Liver (tissue), 9 donors: ENCODE results near the gene CADM2. TPM values are rescaled to one million over a fixed set of nuclear protein-coding genes. Genes with fewer than 3 reads are reported as not detected.

Source experiments
- DNase-seq: peaks from one replicate; pipeline ENCODE4 v3.0.0-alpha.2; 2017; ENCODE audit warnings: low spot score
- H3K27ac ChIP-seq, 2 donors: one replicate each; pipeline ENCODE4 v1.7.0; 2013; ENCODE audit warnings: inconsistent platforms in 2 of 2, low read length in 2 of 2, control low read depth in 1 of 2, low read depth in 1 of 2, mild to moderate bottlenecking in 1 of 2
- H3K27me3 ChIP-seq, 4 donors: one replicate each; pipeline versions ENCODE4 v1.6.1 to v1.7.0; 2013; ENCODE audit warnings: low read length in 3 of 4, inconsistent platforms in 1 of 4, mild to moderate bottlenecking in 1 of 4, moderate library complexity in 1 of 4; ENCODE audit not compliant: control insufficient read depth in 4 of 4, insufficient read depth in 4 of 4
- H3K36me3 ChIP-seq, 4 donors: one replicate each; pipeline versions ENCODE4 v1.6.1 to v1.7.0; 2013; ENCODE audit warnings: low read length in 3 of 4, mild to moderate bottlenecking in 3 of 4, low read depth in 1 of 4, moderate library complexity in 1 of 4; ENCODE audit not compliant: control insufficient read depth in 4 of 4, insufficient read depth in 3 of 4
- H3K4me1 ChIP-seq, 4 donors: one replicate each; pipeline versions ENCODE4 v1.6.1 to v1.7.0; 2013; ENCODE audit warnings: low read length in 3 of 4, mild to moderate bottlenecking in 3 of 4, moderate library complexity in 1 of 4; ENCODE audit not compliant: control insufficient read depth in 4 of 4, insufficient read depth in 4 of 4
- H3K4me3 ChIP-seq, 3 donors: one replicate each; pipeline versions ENCODE4 v1.6.1 to v1.7.0; 2013; ENCODE audit warnings: low read length in 3 of 3, control low read depth in 1 of 3, low read depth in 1 of 3, mild to moderate bottlenecking in 1 of 3
- H3K9ac ChIP-seq, 2 donors: one replicate each; pipeline ENCODE4 v1.7.0; 2013; ENCODE audit warnings: low read length in 2 of 2, mild to moderate bottlenecking in 2 of 2, moderate library complexity in 2 of 2, control low read depth in 1 of 2, low read depth in 1 of 2
- H3K9me3 ChIP-seq, 4 donors: one replicate each; pipeline versions ENCODE4 v1.6.1 to v1.7.0; 2013; ENCODE audit warnings: low read length in 3 of 4; ENCODE audit not compliant: control insufficient read depth in 4 of 4
- EGR1 ChIP-seq, 2 donors: IDR thresholded peaks; 2 replicates each; pipeline ENCODE4 v1.6.1; 2016 to 2018; ENCODE audit warnings: antibody characterized with exemption in 2 of 2, low read depth in 2 of 2
- FOXA1 ChIP-seq: IDR thresholded peaks from 2 replicates; pipeline ENCODE4 v1.6.1; 2016; ENCODE audit warnings: antibody characterized with exemption
- FOXA2 ChIP-seq: IDR thresholded peaks from 2 replicates; pipeline ENCODE4 v1.6.1; 2016; ENCODE audit warnings: antibody characterized with exemption
- GABPA ChIP-seq, 2 donors: IDR thresholded peaks in 1 of 2; conservative IDR thresholded peaks in 1 of 2; 2 replicates each; pipeline ENCODE4 v1.6.1; 2016; ENCODE audit warnings: antibody characterized with exemption in 2 of 2, mild to moderate bottlenecking in 1 of 2, moderate library complexity in 1 of 2
- HNF4A ChIP-seq, 2 donors: conservative IDR thresholded peaks; 2 replicates each; pipeline ENCODE4 v1.6.1; 2016; ENCODE audit warnings: antibody characterized with exemption in 2 of 2, mild to moderate bottlenecking in 2 of 2
- HNF4G ChIP-seq: IDR thresholded peaks from 2 replicates; pipeline ENCODE4 v1.6.1; 2016; ENCODE audit warnings: antibody characterized with exemption
- JUND ChIP-seq, 2 donors: IDR thresholded peaks; 2 replicates each; pipeline ENCODE4 v1.6.1; 2016; ENCODE audit warnings: antibody characterized with exemption in 2 of 2
- MAX ChIP-seq: IDR thresholded peaks from 2 replicates; pipeline ENCODE4 v1.6.1; 2016; ENCODE audit warnings: antibody characterized with exemption
- NR2F2 ChIP-seq: IDR thresholded peaks from 2 replicates; pipeline ENCODE4 v1.6.1; 2016; ENCODE audit warnings: antibody characterized with exemption
- RAD21 ChIP-seq, 2 donors: IDR thresholded peaks; 2 replicates each; pipeline ENCODE4 v1.6.1; 2016; ENCODE audit warnings: antibody characterized with exemption in 2 of 2, mild to moderate bottlenecking in 2 of 2
- REST ChIP-seq: IDR thresholded peaks from 2 replicates; pipeline ENCODE4 v1.6.1; 2016; ENCODE audit warnings: antibody characterized with exemption, mild to moderate bottlenecking
- RXRA ChIP-seq, 2 donors: IDR thresholded peaks; 2 replicates each; pipeline ENCODE4 v1.6.1; 2017 to 2018; ENCODE audit warnings: antibody characterized with exemption in 2 of 2, mild to moderate bottlenecking in 1 of 2
- SP1 ChIP-seq: IDR thresholded peaks from 2 replicates; pipeline ENCODE4 v1.6.1; 2018; ENCODE audit warnings: antibody characterized with exemption, mild to moderate bottlenecking
- TAF1 ChIP-seq: conservative IDR thresholded peaks from 2 replicates; pipeline ENCODE4 v1.6.1; 2016; ENCODE audit warnings: antibody characterized with exemption, mild to moderate bottlenecking
- YY1 ChIP-seq: IDR thresholded peaks from 2 replicates; pipeline ENCODE4 v1.6.1; 2016; ENCODE audit warnings: antibody characterized with exemption, mild to moderate bottlenecking
- WGBS: extraction: QIAGEN DNeasy Blood & Tissue Kit; methylation state at CpG from one replicate; pipeline ENCODE4 v1.1.7; 2013; 5-methylcytosine and 5-hydroxymethylcytosine counted together
- polyA plus RNA-seq, 2 donors: library from polyadenylated mRNA; stranded (reverse) in 1 of 2; unstranded in 1 of 2; fragments of 200-250 nt in 1 of 2; fragments of >200 nt in 1 of 2; fragmentation: Nextera tagmentation in 1 of 2; extraction: Ambion mirVana in 1 of 2; gene quantifications; one replicate each; pipeline versions ENCODE4 v1.2.1 to v1.2.3, GENCODE V29; 2013 to 2015
- total RNA-seq, 2 donors: library from RNA; depleted of rRNA; stranded (reverse); fragments of >200 nt; gene quantifications; one replicate each; pipeline ENCODE4 v1.2.3, GENCODE V29; 2014
- TF ChIP-seq, protein P1 (sequence below): fragments of 150-350 bp; IDR thresholded peaks from 2 replicates; pipeline ENCODE4 v1.5.1; 2017; ENCODE audit warnings: improper control_type of control experiment, low read depth, low read length; ENCODE audit not compliant: missing input control
- TF ChIP-seq, protein P2 (sequence below): IDR thresholded peaks from 2 replicates; pipeline ENCODE4 v1.6.1; 2016; ENCODE audit warnings: antibody characterized with exemption
- TF ChIP-seq, protein P3 (sequence below): IDR thresholded peaks from 2 replicates; pipeline ENCODE4 v1.6.1; 2016; ENCODE audit warnings: antibody characterized with exemption
- donor health status: healthy.
- donor health status: healthy.
- donor health status: healthy.
- donor health status: healthy.
- donor health status: healthy.

Gene CADM2
- total and polyA plus RNA-seq, 4 donors = 0.35 to 0.92 (median 0.51) TPM

DNA sequence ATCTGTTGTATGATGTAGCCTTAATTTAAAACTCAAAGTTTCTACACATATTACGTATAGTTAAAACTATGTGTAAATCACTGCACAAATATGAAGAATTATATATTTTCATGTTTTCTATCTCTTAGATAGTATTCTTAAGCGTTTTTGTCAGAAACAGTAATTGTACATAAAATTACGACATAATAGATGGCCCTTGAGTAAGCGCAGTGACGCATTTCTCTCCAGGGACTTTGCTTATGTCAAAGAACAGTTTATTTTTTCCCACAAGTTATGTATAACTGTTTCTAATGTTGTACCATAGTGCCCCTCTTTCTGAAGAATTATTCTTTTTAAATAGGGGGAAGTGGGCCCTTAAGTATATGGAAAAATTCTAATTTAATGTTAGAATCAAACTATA, 1098.2 kb downstream of the CADM2 start:
- Histone ChIP-seq H3K27ac (no peak overlapping the region), H3K4me1 (no peaks in the 10 kb centered on the region), H3K9ac (no peak overlapping the region), H3K36me3 (no peaks in the 10 kb centered on the region), H3K27me3 (no peaks in the 10 kb centered on the region), H3K9me3 (no peaks in the 10 kb centered on the region), H3K4me3 (no peak overlapping the region)
- 78% methylated on average over 5 of the region's 5 CpGs for WGBS
- TF ChIP-seq GABPA (IDR thresholded peaks at IDR 0.05 in 1 of 2, conservative IDR thresholded peaks at IDR 0.05 in 1 of 2) (no peak), HNF4A (conservative IDR thresholded peaks at IDR 0.05) (no peak), HNF4G (no peak), YY1 (no peak), FOXA1 (no peak)
- TF ChIP-seq, protein P1, sequence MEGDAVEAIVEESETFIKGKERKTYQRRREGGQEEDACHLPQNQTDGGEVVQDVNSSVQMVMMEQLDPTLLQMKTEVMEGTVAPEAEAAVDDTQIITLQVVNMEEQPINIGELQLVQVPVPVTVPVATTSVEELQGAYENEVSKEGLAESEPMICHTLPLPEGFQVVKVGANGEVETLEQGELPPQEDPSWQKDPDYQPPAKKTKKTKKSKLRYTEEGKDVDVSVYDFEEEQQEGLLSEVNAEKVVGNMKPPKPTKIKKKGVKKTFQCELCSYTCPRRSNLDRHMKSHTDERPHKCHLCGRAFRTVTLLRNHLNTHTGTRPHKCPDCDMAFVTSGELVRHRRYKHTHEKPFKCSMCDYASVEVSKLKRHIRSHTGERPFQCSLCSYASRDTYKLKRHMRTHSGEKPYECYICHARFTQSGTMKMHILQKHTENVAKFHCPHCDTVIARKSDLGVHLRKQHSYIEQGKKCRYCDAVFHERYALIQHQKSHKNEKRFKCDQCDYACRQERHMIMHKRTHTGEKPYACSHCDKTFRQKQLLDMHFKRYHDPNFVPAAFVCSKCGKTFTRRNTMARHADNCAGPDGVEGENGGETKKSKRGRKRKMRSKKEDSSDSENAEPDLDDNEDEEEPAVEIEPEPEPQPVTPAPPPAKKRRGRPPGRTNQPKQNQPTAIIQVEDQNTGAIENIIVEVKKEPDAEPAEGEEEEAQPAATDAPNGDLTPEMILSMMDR = no peak
- DNase-seq = no peak

DNA sequence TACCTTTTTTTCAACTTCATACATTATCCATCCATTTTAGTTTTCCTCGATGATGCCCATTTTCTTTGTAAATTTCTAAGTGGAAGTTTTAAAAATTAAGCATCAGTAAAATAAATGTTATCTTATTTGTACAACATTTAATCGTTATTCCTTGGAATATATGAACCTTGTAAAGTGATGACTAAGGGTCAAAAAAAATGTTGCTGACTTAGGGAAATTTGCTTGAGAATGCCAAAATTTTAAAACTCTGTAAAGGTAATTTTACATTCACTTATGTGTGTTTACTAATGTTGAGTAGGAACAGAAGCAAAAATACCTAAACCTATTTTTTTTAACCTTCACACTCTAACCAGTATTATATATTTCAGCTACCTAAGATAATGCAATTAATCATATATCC, 1115.0 kb downstream of the CADM2 start:
- H3K9me3 ChIP-seq = no peaks in the 10 kb centered on the region
- H3K4me1 ChIP-seq = no peaks in the 10 kb centered on the region
- no peak for DNase-seq
- WGBS = 79% methylated on average over 2 of the region's 2 CpGs
- H3K36me3 ChIP-seq = no peaks in the 10 kb centered on the region
- no peak overlapping the region for H3K4me3 ChIP-seq
- H3K9ac ChIP-seq = no peak overlapping the region
- no peak overlapping the region for H3K27ac ChIP-seq
- TF ChIP-seq NR2F2 = no peak
- TF ChIP-seq RAD21 (IDR thresholded peaks at IDR 0.05) = no peak
- no peak for TF ChIP-seq REST
- TF ChIP-seq, protein P2, sequence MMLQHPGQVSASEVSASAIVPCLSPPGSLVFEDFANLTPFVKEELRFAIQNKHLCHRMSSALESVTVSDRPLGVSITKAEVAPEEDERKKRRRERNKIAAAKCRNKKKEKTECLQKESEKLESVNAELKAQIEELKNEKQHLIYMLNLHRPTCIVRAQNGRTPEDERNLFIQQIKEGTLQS = no peak
- TF ChIP-seq MAX = no peak
- no peak for TF ChIP-seq SP1
- TF ChIP-seq, protein P1 = no peak
- TF ChIP-seq TAF1 = no peak
- no peak for TF ChIP-seq YY1
- TF ChIP-seq GABPA (IDR thresholded peaks at IDR 0.05 in 1 of 2, conservative IDR thresholded peaks at IDR 0.05 in 1 of 2) = no peak
- TF ChIP-seq, protein P3, sequence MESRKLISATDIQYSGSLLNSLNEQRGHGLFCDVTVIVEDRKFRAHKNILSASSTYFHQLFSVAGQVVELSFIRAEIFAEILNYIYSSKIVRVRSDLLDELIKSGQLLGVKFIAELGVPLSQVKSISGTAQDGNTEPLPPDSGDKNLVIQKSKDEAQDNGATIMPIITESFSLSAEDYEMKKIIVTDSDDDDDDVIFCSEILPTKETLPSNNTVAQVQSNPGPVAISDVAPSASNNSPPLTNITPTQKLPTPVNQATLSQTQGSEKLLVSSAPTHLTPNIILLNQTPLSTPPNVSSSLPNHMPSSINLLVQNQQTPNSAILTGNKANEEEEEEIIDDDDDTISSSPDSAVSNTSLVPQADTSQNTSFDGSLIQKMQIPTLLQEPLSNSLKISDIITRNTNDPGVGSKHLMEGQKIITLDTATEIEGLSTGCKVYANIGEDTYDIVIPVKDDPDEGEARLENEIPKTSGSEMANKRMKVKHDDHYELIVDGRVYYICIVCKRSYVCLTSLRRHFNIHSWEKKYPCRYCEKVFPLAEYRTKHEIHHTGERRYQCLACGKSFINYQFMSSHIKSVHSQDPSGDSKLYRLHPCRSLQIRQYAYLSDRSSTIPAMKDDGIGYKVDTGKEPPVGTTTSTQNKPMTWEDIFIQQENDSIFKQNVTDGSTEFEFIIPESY = no peak
- TF ChIP-seq FOXA2 = no peak
- no peak for TF ChIP-seq FOXA1
- no peak for TF ChIP-seq RXRA (IDR thresholded peaks at IDR 0.05)
- TF ChIP-seq EGR1 (IDR thresholded peaks at IDR 0.05; ENCODE audit: low read depth in 2 of 2) = no peak
- TF ChIP-seq JUND (IDR thresholded peaks at IDR 0.05) = no peak
- TF ChIP-seq HNF4A (conservative IDR thresholded peaks at IDR 0.05) = no peak
- no peak for TF ChIP-seq HNF4G
- H3K27me3 ChIP-seq = no peaks in the 10 kb centered on the region
